Measurements from ENCODE around the gene CLCN4. TPM values are rescaled to one million over a fixed set of nuclear protein-coding genes. Genes with fewer than 3 reads are reported as not detected.

The CLCN4 gene
- total RNA-seq, 4 donors from 2014 or later, result 0.88 to 3.6 (median 1.5) TPM

DNA sequence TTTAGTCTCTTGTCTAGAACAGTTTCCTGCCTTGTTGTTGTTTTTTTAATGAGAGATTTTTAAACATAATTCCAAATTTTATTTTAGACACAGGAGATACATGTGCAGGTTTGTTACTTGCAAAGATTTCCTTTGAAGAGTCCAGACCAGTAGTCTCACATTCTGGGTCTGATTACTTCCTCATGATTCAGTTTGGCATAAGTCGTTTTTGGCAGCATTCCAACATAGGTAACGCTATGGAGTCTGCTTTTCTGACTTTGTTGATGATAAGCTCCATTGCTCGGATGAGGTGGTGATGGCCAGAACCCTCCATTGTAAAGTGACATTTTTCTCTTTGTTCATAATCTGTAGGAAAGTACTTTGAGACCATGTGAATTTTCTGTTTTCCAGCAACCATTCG is 74.7 kb downstream of the CLCN4 start:
- no peaks in the 10 kb centered on the region for H3K27me3 ChIP-seq
- intact Hi-C loops (cut with DNase I; ENCODE audit: low total_unique reads), result no loop called here

DNA sequence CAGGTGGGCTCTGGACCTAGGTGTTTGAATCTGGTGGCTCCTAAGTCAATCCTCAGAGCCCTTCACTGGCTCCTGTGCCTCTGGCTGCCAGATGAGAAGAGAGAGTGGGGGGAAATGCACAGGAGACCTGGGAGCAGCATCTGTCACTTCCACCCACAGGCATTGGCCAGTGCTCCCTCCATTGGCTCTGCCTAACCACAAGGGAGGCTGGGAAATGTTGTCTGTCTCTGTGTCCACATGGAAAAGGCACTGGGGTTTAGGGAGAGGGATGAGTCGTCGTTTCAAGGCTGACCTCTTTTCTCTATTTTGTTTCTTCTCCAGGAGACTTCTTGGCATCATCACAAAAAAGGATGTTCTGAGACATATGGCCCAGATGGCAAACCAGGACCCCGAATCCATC is 76.4 kb downstream of the CLCN4 start:
- Histone ChIP-seq H3K27ac (no peak overlapping the region), H3K36me3 (no peaks in the 10 kb centered on the region), H3K27me3 (no peaks in the 10 kb centered on the region), H3K4me1 (no peaks in the 10 kb centered on the region), H3K4me3 (no peak overlapping the region), H3K9me3 (no peaks in the 10 kb centered on the region)
- intact Hi-C loops (cut with DNase I; ENCODE audit: low total_unique reads), result no loop called here
- TF ChIP-seq, protein P1, sequence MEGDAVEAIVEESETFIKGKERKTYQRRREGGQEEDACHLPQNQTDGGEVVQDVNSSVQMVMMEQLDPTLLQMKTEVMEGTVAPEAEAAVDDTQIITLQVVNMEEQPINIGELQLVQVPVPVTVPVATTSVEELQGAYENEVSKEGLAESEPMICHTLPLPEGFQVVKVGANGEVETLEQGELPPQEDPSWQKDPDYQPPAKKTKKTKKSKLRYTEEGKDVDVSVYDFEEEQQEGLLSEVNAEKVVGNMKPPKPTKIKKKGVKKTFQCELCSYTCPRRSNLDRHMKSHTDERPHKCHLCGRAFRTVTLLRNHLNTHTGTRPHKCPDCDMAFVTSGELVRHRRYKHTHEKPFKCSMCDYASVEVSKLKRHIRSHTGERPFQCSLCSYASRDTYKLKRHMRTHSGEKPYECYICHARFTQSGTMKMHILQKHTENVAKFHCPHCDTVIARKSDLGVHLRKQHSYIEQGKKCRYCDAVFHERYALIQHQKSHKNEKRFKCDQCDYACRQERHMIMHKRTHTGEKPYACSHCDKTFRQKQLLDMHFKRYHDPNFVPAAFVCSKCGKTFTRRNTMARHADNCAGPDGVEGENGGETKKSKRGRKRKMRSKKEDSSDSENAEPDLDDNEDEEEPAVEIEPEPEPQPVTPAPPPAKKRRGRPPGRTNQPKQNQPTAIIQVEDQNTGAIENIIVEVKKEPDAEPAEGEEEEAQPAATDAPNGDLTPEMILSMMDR (IDR thresholded peaks at IDR 0.05), result no peak
- no peak for TF ChIP-seq POLR2A (IDR thresholded peaks at IDR 0.05)
- DNase-seq, result no peak

More for the DNA sequence above, 74.7 kb downstream of the CLCN4 start:
- H3K4me1 ChIP-seq, result no peaks in the 10 kb centered on the region
- TF ChIP-seq, protein P1 (IDR thresholded peaks at IDR 0.05), result no peak
- TF ChIP-seq POLR2A (IDR thresholded peaks at IDR 0.05), result no peak
- H3K36me3 ChIP-seq, result no peaks in the 10 kb centered on the region
- H3K9me3 ChIP-seq, result no peaks in the 10 kb centered on the region
- no peak for DNase-seq
- no peak overlapping the region for H3K27ac ChIP-seq
- no peak overlapping the region for H3K4me3 ChIP-seq

DNA sequence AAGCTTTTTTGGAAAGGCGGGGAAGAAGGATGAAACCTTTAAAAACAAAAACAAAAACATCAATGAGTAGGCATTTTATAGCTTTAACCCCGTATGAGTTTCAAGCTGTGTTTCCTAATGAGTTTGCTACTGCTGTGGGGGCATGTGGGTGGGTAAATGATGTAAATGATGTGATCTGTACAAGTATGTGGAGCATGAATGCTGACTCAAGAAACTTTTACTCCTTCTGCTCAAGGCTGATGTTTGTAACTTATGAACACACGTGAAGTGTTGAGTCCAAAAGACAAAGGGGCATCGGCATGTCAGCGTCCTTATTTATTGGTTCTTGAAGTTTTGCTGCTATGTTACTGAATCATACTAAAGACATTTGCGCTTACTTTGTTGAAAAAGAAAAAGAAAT is 76.9 kb downstream of the CLCN4 start:
- Histone ChIP-seq H3K9me3 (no peaks in the 10 kb centered on the region), H3K4me1 (no peaks in the 10 kb centered on the region), H3K27ac (no peak overlapping the region), H3K27me3 (no peaks in the 10 kb centered on the region), H3K36me3 (no peaks in the 10 kb centered on the region), H3K4me3 (no peak overlapping the region)
- no peak for DNase-seq
- no peak for TF ChIP-seq POLR2A (IDR thresholded peaks at IDR 0.05)
- TF ChIP-seq, protein P1 (IDR thresholded peaks at IDR 0.05), result no peak
- intact Hi-C loops (cut with DNase I; ENCODE audit: low total_unique reads), result no loop called here

DNA sequence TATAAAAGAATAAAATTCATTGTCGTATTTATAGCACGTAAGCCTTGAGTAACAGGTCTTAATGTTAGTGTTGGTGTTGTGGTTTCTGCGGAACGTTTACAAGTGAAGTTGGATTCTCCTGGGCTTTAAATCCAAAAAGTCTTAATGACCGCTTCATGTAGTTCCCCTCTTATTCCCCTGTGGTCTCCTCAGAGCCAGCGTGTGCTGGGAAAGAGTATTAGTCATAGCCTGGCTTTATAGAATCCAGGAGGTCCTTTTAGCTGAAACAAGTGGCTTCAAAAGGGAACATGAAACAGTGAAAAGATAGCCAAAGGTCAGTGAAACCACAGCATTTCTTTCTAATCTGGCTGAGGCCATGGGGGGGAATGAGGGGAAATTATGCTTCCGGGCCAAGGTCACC is 79.1 kb downstream of the CLCN4 start:
- no peak for DNase-seq
- intact Hi-C loops (cut with DNase I; ENCODE audit: low total_unique reads), result no loop called here
- TF ChIP-seq, protein P1 (IDR thresholded peaks at IDR 0.05), result no peak
- no peaks in the 10 kb centered on the region for H3K9me3 ChIP-seq
- no peaks in the 10 kb centered on the region for H3K4me1 ChIP-seq
- H3K27ac ChIP-seq, result no peak overlapping the region
- H3K27me3 ChIP-seq, result no peaks in the 10 kb centered on the region
- H3K36me3 ChIP-seq, result no peaks in the 10 kb centered on the region
- H3K4me3 ChIP-seq, result no peak overlapping the region

DNA sequence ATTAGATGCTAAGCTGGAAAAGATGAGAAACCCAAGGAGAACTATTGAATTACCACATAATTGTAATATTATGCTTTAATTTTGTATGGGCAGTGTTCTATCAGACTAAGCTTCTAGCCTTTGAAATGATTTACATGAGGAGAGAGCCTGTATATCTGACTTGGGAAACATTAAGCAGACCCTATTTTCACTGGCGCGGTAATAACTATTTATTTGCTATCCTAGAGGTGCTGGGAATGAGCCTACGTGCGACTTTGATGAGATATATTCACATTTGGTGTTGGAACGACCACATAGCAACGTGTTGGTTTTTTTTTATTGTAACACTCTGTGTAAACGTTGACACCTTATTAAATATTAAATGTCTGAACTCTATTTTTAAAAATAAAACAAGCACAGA is 80.5 kb downstream of the CLCN4 start:
- Histone ChIP-seq H3K27me3 (no peaks in the 10 kb centered on the region), H3K36me3 (no peaks in the 10 kb centered on the region), H3K4me3 (no peak overlapping the region), H3K9me3 (no peaks in the 10 kb centered on the region), H3K4me1 (no peaks in the 10 kb centered on the region), H3K27ac (no peak overlapping the region)
- no peak for TF ChIP-seq POLR2A (IDR thresholded peaks at IDR 0.05)
- TF ChIP-seq, protein P1 (IDR thresholded peaks at IDR 0.05), result no peak
- no peak for DNase-seq
- intact Hi-C loops (cut with DNase I; ENCODE audit: low total_unique reads), result no loop called here
